Measurements from ENCODE around the gene CDH26.

- TF ChIP-seq CTCF (IDR thresholded peaks at IDR 0.05; ENCODE audit: low read length) (no peak), EZH2 (optimal IDR thresholded peaks at IDR 0.05; ENCODE audit: low read depth, low read length) (no peak)
Observed at GRCh38 chr20:59999502-59999901, 41.3 kb downstream of the CDH26 start.
